IMR-90 (cell line): ENCODE results near the gene CHN2.

Experiments used
- CEBPB ChIP-seq: IDR thresholded peaks from 2 replicates; pipeline ENCODE4 v1.6.1; 2012; ENCODE audit warnings: low read depth, low read length, improper control_type of control experiment
- CHD1 ChIP-seq: IDR thresholded peaks from 2 replicates; pipeline ENCODE4 v1.6.1; 2012; ENCODE audit warnings: low read depth, low read length, improper control_type of control experiment
- CTCF ChIP-seq: conservative IDR thresholded peaks from 2 replicates; pipeline ENCODE4 v1.5.1; 2012; ENCODE audit warnings: mild to moderate bottlenecking, low read depth, low read length, improper control_type of control experiment
- MAFK ChIP-seq: IDR thresholded peaks from 2 replicates; pipeline ENCODE4 v1.6.1; 2012; ENCODE audit warnings: low read depth, low read length, improper control_type of control experiment
- MXI1 ChIP-seq: IDR thresholded peaks from 2 replicates; pipeline ENCODE4 v1.6.1; 2012; ENCODE audit warnings: low read depth, mild to moderate bottlenecking, low read length, moderate library complexity, borderline replicate concordance
- POLR2A ChIP-seq: IDR thresholded peaks from 2 replicates; pipeline ENCODE4 v1.6.1; 2012; ENCODE audit warnings: mild to moderate bottlenecking, low read depth, low read length
- RAD21 ChIP-seq: IDR thresholded peaks from 2 replicates; pipeline ENCODE4 v1.6.1; 2012; ENCODE audit warnings: low read length, improper control_type of control experiment
- USF2 ChIP-seq: fragments of 150-350 bp; IDR thresholded peaks from 2 replicates; pipeline ENCODE4 v1.6.1; 2017; ENCODE audit warnings: mild to moderate bottlenecking, antibody characterized with exemption, low read length, low read depth

GRCh38 chr7:29345590-29345989 is 151.0 kb downstream of the CHN2 start:
- TF ChIP-seq CHD1: no peak
- TF ChIP-seq POLR2A: no peak
- TF ChIP-seq CTCF: no peak
- no peak for TF ChIP-seq CEBPB
- TF ChIP-seq RAD21: no peak
- no peak for TF ChIP-seq MAFK
- TF ChIP-seq MXI1: no peak
- TF ChIP-seq USF2: no peak
